Stimulated activated CD4-positive, alpha-beta T cell treated with anti-CD3 and anti-CD28 coated beads, Interleukin-12 subunit alpha, Interleukin-12 subunit beta, amount 100 ng/mL, for 24 hours (primary cell): ENCODE data around the gene RHOH.

Experiments used
- DNase-seq, 2 experiments: peaks; one replicate each; pipeline ENCODE4 v3.0.0-alpha.2; 2020; ENCODE audit warnings: low read depth in 2 of 2

RHOH gene

GRCh38 chr4:40205259-40206198 is 8.7 kb downstream of the RHOH start:
- DNase-seq: no peak

- DNase-seq: no peak
Observed at GRCh38 chr4:40206426-40206825, 9.6 kb downstream of the RHOH start.

- DNase-seq: no peak
Observed at GRCh38 chr4:40209401-40209800, 12.6 kb downstream of the RHOH start.

GRCh38 chr4:40210776-40211175 is 13.9 kb downstream of the RHOH start:
- no peak for DNase-seq

- no peak for DNase-seq
Observed at GRCh38 chr4:40211224-40212185, 14.7 kb downstream of the RHOH start.

GRCh38 chr4:40212674-40213527 is 16.1 kb downstream of the RHOH start:
- DNase-seq: no peak

GRCh38 chr4:40214038-40214437 is 17.2 kb downstream of the RHOH start:
- DNase-seq: no peak

- DNase-seq: no peak
Observed at GRCh38 chr4:40214661-40215418, 18.0 kb downstream of the RHOH start.

GRCh38 chr4:40216622-40217366 is 20.0 kb downstream of the RHOH start:
- DNase-seq: no peak

GRCh38 chr4:40221744-40222143 is 24.9 kb downstream of the RHOH start:
- DNase-seq: no peak

- no peak for DNase-seq
Observed at GRCh38 chr4:40223343-40223742, 26.5 kb downstream of the RHOH start.

- no peak for DNase-seq
Observed at GRCh38 chr4:40224432-40224831, 27.6 kb downstream of the RHOH start.

- DNase-seq: no peak
Observed at GRCh38 chr4:40225497-40225896, 28.7 kb downstream of the RHOH start.

GRCh38 chr4:40227284-40227683 is 30.5 kb downstream of the RHOH start:
- peak in 1 of 2 experiments; percentile 56 for DNase-seq

GRCh38 chr4:40228497-40229365 is 31.9 kb downstream of the RHOH start:
- DNase-seq: no peak

GRCh38 chr4:40231316-40231863 is 34.6 kb downstream of the RHOH start:
- DNase-seq: no peak

- DNase-seq: no peak
Observed at GRCh38 chr4:40232610-40233009, 35.8 kb downstream of the RHOH start.

- no peak for DNase-seq
Observed at GRCh38 chr4:40233227-40233626, 36.4 kb downstream of the RHOH start.
